Measurements from ENCODE around the gene GLYR1. TPM values are rescaled to one million over a fixed set of nuclear protein-coding genes. Genes with fewer than 3 reads are reported as not detected.

Gene GLYR1
- total and polyA plus RNA-seq, 9 of the 15 experiments (the other 6 are each of a cell fraction or from before 2014, with no cell fraction given) = 6.7 to 99.2 (median 60.2) TPM

DNA sequence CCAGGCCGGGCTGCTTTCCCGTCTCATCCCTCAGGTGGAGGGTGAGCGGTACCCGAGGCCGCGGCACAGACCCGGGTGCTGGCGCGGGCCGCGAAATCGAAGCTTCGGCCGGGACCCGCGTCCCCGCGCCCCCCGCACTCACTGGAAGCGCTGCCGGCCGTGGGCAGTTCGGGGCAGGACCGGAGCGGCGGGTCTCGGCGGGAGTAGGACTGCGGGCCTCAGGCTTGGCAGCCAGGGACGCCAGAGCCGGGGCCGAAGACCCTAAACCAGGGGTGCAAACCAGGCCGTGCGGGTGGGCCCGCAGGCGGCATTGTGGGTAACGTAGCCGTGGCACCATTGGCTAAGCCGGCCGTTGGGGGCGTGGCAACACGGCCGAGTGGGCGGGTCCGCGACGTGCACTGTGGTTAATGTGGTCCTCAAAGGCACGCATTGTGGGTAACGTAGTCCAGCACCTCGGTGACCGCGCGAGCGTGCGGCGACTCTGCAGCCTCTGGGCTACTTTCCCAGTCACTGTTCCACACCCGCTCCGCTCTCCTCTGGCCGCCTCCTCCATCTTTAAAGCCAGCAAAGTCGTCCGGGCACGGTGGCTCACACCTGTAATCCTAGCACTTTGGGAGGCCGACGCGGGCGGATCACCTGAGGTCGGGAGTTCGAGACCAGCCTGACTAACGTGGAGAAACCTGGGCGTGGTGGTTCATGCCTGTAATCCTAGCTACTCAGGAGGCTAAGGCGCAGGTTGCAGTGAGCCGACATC lies 80.0 kb downstream of the GLYR1 start, which contains the start of gene ZNF500 (continued):
- TF ChIP-seq PHTF2 (CRISPR knock-in tag; IDR thresholded peaks at IDR 0.05) (no peak), ELF2 (CRISPR knock-in tag; IDR thresholded peaks at IDR 0.05) (no peak), POLR2B (IDR thresholded peaks at IDR 0.05; ENCODE audit: low read depth, partially characterized antibody) (peak; percentile 64), RBM15 (IDR thresholded peaks at IDR 0.05; ENCODE audit: insufficient read depth, low read length) (no peak), EGR1 (conservative IDR thresholded peaks at IDR 0.05) (peak; percentile 83), HCFC1 (IDR thresholded peaks at IDR 0.05; ENCODE audit: low read depth, low read length) (peak; percentile 97), ZKSCAN1 (IDR thresholded peaks at IDR 0.05; ENCODE audit: low read depth, low read length) (0 out of 2 replicates have a peak, but pooled peaks have one; percentile 6), FOS (IDR thresholded peaks at IDR 0.05; ENCODE audit: extremely low read depth, insufficient read length) (peak; percentile 12), ZNF707 (CRISPR knock-in tag; conservative IDR thresholded peaks at IDR 0.05) (no peak), SMAD1 (IDR thresholded peaks at IDR 0.05; ENCODE audit: low read depth, low read length, partially characterized antibody) (no peak)
- TF ChIP-seq, protein P1, sequence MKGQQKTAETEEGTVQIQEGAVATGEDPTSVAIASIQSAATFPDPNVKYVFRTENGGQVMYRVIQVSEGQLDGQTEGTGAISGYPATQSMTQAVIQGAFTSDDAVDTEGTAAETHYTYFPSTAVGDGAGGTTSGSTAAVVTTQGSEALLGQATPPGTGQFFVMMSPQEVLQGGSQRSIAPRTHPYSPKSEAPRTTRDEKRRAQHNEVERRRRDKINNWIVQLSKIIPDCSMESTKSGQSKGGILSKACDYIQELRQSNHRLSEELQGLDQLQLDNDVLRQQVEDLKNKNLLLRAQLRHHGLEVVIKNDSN (CRISPR knock-in tag; IDR thresholded peaks at IDR 0.05) = no peak
- TF ChIP-seq, protein P2, sequence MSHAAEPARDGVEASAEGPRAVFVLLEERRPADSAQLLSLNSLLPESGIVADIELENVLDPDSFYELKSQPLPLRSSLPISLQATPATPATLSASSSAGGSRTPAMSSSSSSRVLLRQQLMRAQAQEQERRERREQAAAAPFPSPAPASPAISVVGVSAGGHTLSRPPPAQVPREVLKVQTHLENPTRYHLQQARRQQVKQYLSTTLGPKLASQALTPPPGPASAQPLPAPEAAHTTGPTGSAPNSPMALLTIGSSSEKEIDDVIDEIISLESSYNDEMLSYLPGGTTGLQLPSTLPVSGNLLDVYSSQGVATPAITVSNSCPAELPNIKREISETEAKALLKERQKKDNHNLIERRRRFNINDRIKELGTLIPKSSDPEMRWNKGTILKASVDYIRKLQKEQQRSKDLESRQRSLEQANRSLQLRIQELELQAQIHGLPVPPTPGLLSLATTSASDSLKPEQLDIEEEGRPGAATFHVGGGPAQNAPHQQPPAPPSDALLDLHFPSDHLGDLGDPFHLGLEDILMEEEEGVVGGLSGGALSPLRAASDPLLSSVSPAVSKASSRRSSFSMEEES (CRISPR knock-in tag; IDR thresholded peaks at IDR 0.05) = no peak
- TF ChIP-seq, protein P3, sequence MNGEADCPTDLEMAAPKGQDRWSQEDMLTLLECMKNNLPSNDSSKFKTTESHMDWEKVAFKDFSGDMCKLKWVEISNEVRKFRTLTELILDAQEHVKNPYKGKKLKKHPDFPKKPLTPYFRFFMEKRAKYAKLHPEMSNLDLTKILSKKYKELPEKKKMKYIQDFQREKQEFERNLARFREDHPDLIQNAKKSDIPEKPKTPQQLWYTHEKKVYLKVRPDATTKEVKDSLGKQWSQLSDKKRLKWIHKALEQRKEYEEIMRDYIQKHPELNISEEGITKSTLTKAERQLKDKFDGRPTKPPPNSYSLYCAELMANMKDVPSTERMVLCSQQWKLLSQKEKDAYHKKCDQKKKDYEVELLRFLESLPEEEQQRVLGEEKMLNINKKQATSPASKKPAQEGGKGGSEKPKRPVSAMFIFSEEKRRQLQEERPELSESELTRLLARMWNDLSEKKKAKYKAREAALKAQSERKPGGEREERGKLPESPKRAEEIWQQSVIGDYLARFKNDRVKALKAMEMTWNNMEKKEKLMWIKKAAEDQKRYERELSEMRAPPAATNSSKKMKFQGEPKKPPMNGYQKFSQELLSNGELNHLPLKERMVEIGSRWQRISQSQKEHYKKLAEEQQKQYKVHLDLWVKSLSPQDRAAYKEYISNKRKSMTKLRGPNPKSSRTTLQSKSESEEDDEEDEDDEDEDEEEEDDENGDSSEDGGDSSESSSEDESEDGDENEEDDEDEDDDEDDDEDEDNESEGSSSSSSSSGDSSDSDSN (IDR thresholded peaks at IDR 0.05; ENCODE audit: borderline replicate concordance in 1 of 2, low read depth in 2 of 2, low read length in 2 of 2) = no peak
- TF ChIP-seq, protein P4, sequence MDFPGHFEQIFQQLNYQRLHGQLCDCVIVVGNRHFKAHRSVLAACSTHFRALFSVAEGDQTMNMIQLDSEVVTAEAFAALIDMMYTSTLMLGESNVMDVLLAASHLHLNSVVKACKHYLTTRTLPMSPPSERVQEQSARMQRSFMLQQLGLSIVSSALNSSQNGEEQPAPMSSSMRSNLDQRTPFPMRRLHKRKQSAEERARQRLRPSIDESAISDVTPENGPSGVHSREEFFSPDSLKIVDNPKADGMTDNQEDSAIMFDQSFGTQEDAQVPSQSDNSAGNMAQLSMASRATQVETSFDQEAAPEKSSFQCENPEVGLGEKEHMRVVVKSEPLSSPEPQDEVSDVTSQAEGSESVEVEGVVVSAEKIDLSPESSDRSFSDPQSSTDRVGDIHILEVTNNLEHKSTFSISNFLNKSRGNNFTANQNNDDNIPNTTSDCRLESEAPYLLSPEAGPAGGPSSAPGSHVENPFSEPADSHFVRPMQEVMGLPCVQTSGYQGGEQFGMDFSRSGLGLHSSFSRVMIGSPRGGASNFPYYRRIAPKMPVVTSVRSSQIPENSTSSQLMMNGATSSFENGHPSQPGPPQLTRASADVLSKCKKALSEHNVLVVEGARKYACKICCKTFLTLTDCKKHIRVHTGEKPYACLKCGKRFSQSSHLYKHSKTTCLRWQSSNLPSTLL (IDR thresholded peaks at IDR 0.05) = no peak
- TF ChIP-seq, protein P5, sequence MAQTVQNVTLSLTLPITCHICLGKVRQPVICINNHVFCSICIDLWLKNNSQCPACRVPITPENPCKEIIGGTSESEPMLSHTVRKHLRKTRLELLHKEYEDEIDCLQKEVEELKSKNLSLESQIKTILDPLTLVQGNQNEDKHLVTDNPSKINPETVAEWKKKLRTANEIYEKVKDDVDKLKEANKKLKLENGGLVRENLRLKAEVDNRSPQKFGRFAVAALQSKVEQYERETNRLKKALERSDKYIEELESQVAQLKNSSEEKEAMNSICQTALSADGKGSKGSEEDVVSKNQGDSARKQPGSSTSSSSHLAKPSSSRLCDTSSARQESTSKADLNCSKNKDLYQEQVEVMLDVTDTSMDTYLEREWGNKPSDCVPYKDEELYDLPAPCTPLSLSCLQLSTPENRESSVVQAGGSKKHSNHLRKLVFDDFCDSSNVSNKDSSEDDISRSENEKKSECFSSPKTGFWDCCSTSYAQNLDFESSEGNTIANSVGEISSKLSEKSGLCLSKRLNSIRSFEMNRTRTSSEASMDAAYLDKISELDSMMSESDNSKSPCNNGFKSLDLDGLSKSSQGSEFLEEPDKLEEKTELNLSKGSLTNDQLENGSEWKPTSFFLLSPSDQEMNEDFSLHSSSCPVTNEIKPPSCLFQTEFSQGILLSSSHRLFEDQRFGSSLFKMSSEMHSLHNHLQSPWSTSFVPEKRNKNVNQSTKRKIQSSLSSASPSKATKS (CRISPR knock-in tag; IDR thresholded peaks at IDR 0.05) = no peak
- TF ChIP-seq, protein P6, sequence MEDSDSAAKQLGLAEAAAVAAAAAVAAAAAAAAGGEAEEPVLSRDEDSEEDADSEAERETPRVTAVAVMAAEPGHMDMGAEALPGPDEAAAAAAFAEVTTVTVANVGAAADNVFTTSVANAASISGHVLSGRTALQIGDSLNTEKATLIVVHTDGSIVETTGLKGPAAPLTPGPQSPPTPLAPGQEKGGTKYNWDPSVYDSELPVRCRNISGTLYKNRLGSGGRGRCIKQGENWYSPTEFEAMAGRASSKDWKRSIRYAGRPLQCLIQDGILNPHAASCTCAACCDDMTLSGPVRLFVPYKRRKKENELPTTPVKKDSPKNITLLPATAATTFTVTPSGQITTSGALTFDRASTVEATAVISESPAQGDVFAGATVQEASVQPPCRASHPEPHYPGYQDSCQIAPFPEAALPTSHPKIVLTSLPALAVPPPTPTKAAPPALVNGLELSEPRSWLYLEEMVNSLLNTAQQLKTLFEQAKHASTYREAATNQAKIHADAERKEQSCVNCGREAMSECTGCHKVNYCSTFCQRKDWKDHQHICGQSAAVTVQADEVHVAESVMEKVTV (CRISPR knock-in tag; IDR thresholded peaks at IDR 0.05) = no peak

Measured in K562 (cell line).